ENCODE results near the gene NIF3L1. TPM values are rescaled to one million over a fixed set of nuclear protein-coding genes. Genes with fewer than 3 reads are reported as not detected.

Gene NIF3L1
- total and polyA plus RNA-seq, 2 of the 13 experiments (the other 11 are each of a cell fraction or from before 2014, with no cell fraction given), result 67.9 to 75.2 TPM

- no peak for TF ChIP-seq ZNF503 (CRISPR knock-in tag; IDR thresholded peaks at IDR 0.05)
- no peak for TF ChIP-seq NBN (conservative IDR thresholded peaks at IDR 0.05)
- 0 out of 2 replicates have a peak, but pooled peaks have one; percentile 30 for TF ChIP-seq GTF3A (CRISPR knock-in tag; conservative IDR thresholded peaks at IDR 0.05)
- TF ChIP-seq ATF2 (CRISPR knock-in tag; IDR thresholded peaks at IDR 0.05), result no peak
- no peak for TF ChIP-seq AGO2 (optimal IDR thresholded peaks at IDR 0.05; ENCODE audit: low read depth, low read length)
- no peak for TF ChIP-seq ZNF678 (CRISPR knock-in tag; IDR thresholded peaks at IDR 0.05)
- TF ChIP-seq ZBTB46 (CRISPR knock-in tag; IDR thresholded peaks at IDR 0.05; ENCODE audit: borderline replicate concordance), result no peak
- TF ChIP-seq KLF11 (CRISPR knock-in tag; IDR thresholded peaks at IDR 0.05), result no peak
- TF ChIP-seq CREB1 (IDR thresholded peaks at IDR 0.05), result no peak
- no peak for TF ChIP-seq CREB1 (CRISPR knock-in tag; IDR thresholded peaks at IDR 0.05)
- no peak for TF ChIP-seq NFKBIZ (CRISPR knock-in tag; IDR thresholded peaks at IDR 0.05)
- TF ChIP-seq CHD4 (IDR thresholded peaks at IDR 0.05; ENCODE audit: borderline replicate concordance, low read length), result no peak
- peak; percentile 32; the same call in 1 of the 2 replicates for TF ChIP-seq ERF (CRISPR knock-in tag; IDR thresholded peaks at IDR 0.05)
- no peak for TF ChIP-seq ZNF251 (CRISPR knock-in tag; IDR thresholded peaks at IDR 0.05)
- peak; percentile 95 for TF ChIP-seq STAG1 (CRISPR knock-in tag; IDR thresholded peaks at IDR 0.05)
- TF ChIP-seq MED8 (CRISPR knock-in tag; IDR thresholded peaks at IDR 0.05; ENCODE audit: insufficient replicate concordance), result no peak
- TF ChIP-seq MAFG (CRISPR knock-in tag; IDR thresholded peaks at IDR 0.05), result no peak
- peak; percentile 56; the same call in 1 of the 2 replicates for TF ChIP-seq REPIN1 (CRISPR knock-in tag; IDR thresholded peaks at IDR 0.05; ENCODE audit: borderline replicate concordance, low read depth)
- no peak for TF ChIP-seq SOX6 (IDR thresholded peaks at IDR 0.05)
- 0 out of 2 replicates have a peak, but pooled peaks have one; percentile 25 for TF ChIP-seq SOX6 (CRISPR knock-in tag; IDR thresholded peaks at IDR 0.05)
- TF ChIP-seq TCF12 (IDR thresholded peaks at IDR 0.05), result no peak
- no peak for TF ChIP-seq TCF12 (CRISPR knock-in tag; IDR thresholded peaks at IDR 0.05)
- no peak for TF ChIP-seq SOX13 (IDR thresholded peaks at IDR 0.05)
- TF ChIP-seq SOX13 (CRISPR knock-in tag; conservative IDR thresholded peaks at IDR 0.05 in 1 of 2, IDR thresholded peaks at IDR 0.05 in 1 of 2), result no peak
- no peak for TF ChIP-seq ZNF362 (CRISPR knock-in tag; IDR thresholded peaks at IDR 0.05; ENCODE audit: borderline replicate concordance)
- TF ChIP-seq KLF16 (CRISPR knock-in tag; IDR thresholded peaks at IDR 0.05), result peak in 1 of 2 experiments; percentile 20; a peak in 1 of 4 replicates
- no peak for TF ChIP-seq PAX8 (CRISPR knock-in tag; IDR thresholded peaks at IDR 0.05; ENCODE audit: borderline replicate concordance)
Measured at GRCh38 chr2:200901459-200902072, 12.4 kb downstream of the NIF3L1 start (continued).
